Spleen (tissue), 7 donors: ENCODE measurements around the gene CXXC4.

Experiments used
- CTCF ChIP-seq, 11 experiments: fragments of 200-600 bp in 7 of 11; fragments of 450-650 bp in 4 of 11; sonication (generic) in 4 of 11; IDR thresholded peaks in 8 of 11; conservative IDR thresholded peaks in 3 of 11; 1 replicate in 7 of 11; 2 replicates in 4 of 11; pipeline versions ENCODE4 v1.4.0 to v1.8.0; 2016 to 2021; ENCODE audit warnings: antibody characterized with exemption in 11 of 11, inconsistent platforms in 4 of 11, mild to moderate bottlenecking in 1 of 11
- POLR2A ChIP-seq, 3 donors: fragments of 450-650 bp; IDR thresholded peaks; one replicate each; pipeline ENCODE4 v1.5.1; 2017; ENCODE audit warnings: antibody characterized with exemption in 3 of 3, mild to moderate bottlenecking in 1 of 3
- donor health status: DM: no; HTN: no; CAD: no; lungs with moderate emphysema.
- donor health status: DM: no; HTN: no; CAD: no.
- donor health status: DM: no; HTN: no; CAD: no.

- no peak for TF ChIP-seq CTCF (IDR thresholded peaks at IDR 0.05 in 8 of 11, conservative IDR thresholded peaks at IDR 0.05 in 3 of 11)
- TF ChIP-seq POLR2A (IDR thresholded peaks at IDR 0.05) = no peak
Measured at GRCh38 chr4:104531390-104531789, 36.7 kb upstream of the CXXC4 start.
